ENCODE results near the gene UBE2E1. TPM values are rescaled to one million over a fixed set of nuclear protein-coding genes. Genes with fewer than 3 reads are reported as not detected.

Gene UBE2E1
- total RNA-seq, 1 experiment from 2014 or later = 74.3 TPM

- H3K36me3 Mint-ChIP-seq (ENCODE audit: insufficient read depth, unreplicated experiment) = no peaks in the 10 kb centered on the region
- intact Hi-C loops (cut with micrococcal nuclease; ENCODE audit: unreplicated experiment) = no loop called here
- CTCF ChIA-PET = interaction anchor here (0.9 kb wide), 1 partner anchor 284 kb away, joined by 3 read pairs; no protein-coding TSS in a partner anchor
- no peak for DNase-seq
- H3K4me3 Mint-ChIP-seq (ENCODE audit: low read depth, unreplicated experiment) = no peak overlapping the region
- H3K27ac Mint-ChIP-seq (ENCODE audit: unreplicated experiment) = no peak overlapping the region
- no TSS peak for BruUV-seq (replicated peaks)
- TF ChIP-seq CTCF (IDR thresholded peaks at IDR 0.05; ENCODE audit: unreplicated experiment) = no peak
- no peaks in the 10 kb centered on the region for H3K4me1 Mint-ChIP-seq (ENCODE audit: low read depth, unreplicated experiment)
- no peaks in the 10 kb centered on the region for H3K27me3 Mint-ChIP-seq (ENCODE audit: unreplicated experiment)
- H3K9me3 Mint-ChIP-seq (ENCODE audit: low read depth, unreplicated experiment) = no peaks in the 10 kb centered on the region
Observed at GRCh38 chr3:23798876-23799275, 6.9 kb upstream of the UBE2E1 start.

GRCh38 chr3:23800731-23801130 is 5.0 kb upstream of the UBE2E1 start:
- no peak for TF ChIP-seq CTCF (IDR thresholded peaks at IDR 0.05; ENCODE audit: unreplicated experiment)
- no peaks in the 10 kb centered on the region for H3K27me3 Mint-ChIP-seq (ENCODE audit: unreplicated experiment)
- no peak for DNase-seq
- no peaks in the 10 kb centered on the region for H3K9me3 Mint-ChIP-seq (ENCODE audit: low read depth, unreplicated experiment)
- intact Hi-C loops (cut with micrococcal nuclease; ENCODE audit: unreplicated experiment) = loop anchor here (10.0 kb wide), 1 partner anchor 616 kb away; no protein-coding TSS in a partner anchor
- H3K4me3 Mint-ChIP-seq (ENCODE audit: low read depth, unreplicated experiment) = no peak overlapping the region
- BruUV-seq (replicated peaks) = no TSS peak
- H3K4me1 Mint-ChIP-seq (ENCODE audit: low read depth, unreplicated experiment) = peaks cover 8% of the 10 kb centered on the region
- no peak overlapping the region for H3K27ac Mint-ChIP-seq (ENCODE audit: unreplicated experiment)
- CTCF ChIA-PET = no interaction called here
- H3K36me3 Mint-ChIP-seq (ENCODE audit: insufficient read depth, unreplicated experiment) = peaks cover 11% of the 10 kb centered on the region

- CTCF ChIA-PET = interaction anchor here (0.6 kb wide), 1 partner anchor 248 kb away, joined by 5 read pairs; no protein-coding TSS in a partner anchor
- TF ChIP-seq CTCF (IDR thresholded peaks at IDR 0.05; ENCODE audit: unreplicated experiment) = no peak
- Mint-ChIP-seq H3K9me3 (ENCODE audit: low read depth, unreplicated experiment) (no peaks in the 10 kb centered on the region), H3K27me3 (ENCODE audit: unreplicated experiment) (no peaks in the 10 kb centered on the region), H3K27ac (ENCODE audit: unreplicated experiment) (no peak overlapping the region), H3K36me3 (ENCODE audit: insufficient read depth, unreplicated experiment) (peaks cover 37% of the 10 kb centered on the region), H3K4me3 (ENCODE audit: low read depth, unreplicated experiment) (no peak overlapping the region), H3K4me1 (ENCODE audit: low read depth, unreplicated experiment) (peaks cover 34% of the 10 kb centered on the region)
- intact Hi-C loops (cut with micrococcal nuclease; ENCODE audit: unreplicated experiment) = loop anchor here (2.0 to 10.0 kb wide), 2 partner anchors 64 to 620 kb away; no protein-coding TSS in a partner anchor
- DNase-seq = peak; percentile 15
- no TSS peak for BruUV-seq (replicated peaks)
Observed at GRCh38 chr3:23804441-23805209, 1.1 kb upstream of the UBE2E1 start.

- Mint-ChIP-seq H3K4me1 (ENCODE audit: low read depth, unreplicated experiment) (peaks cover 40% of the 10 kb centered on the region), H3K4me3 (ENCODE audit: low read depth, unreplicated experiment) (peak overlapping the region; percentile 85), H3K9me3 (ENCODE audit: low read depth, unreplicated experiment) (no peaks in the 10 kb centered on the region), H3K27ac (ENCODE audit: unreplicated experiment) (peak overlapping the region; percentile 88), H3K36me3 (ENCODE audit: insufficient read depth, unreplicated experiment) (peaks cover 43% of the 10 kb centered on the region), H3K27me3 (ENCODE audit: unreplicated experiment) (no peaks in the 10 kb centered on the region)
- no peak for DNase-seq
- intact Hi-C loops (cut with micrococcal nuclease; ENCODE audit: unreplicated experiment) = loop anchor here (2.0 to 10.0 kb wide), 2 partner anchors 64 to 620 kb away; no protein-coding TSS in a partner anchor
- no TSS peak for BruUV-seq (replicated peaks)
- CTCF ChIA-PET = no interaction called here
- TF ChIP-seq CTCF (IDR thresholded peaks at IDR 0.05; ENCODE audit: unreplicated experiment) = no peak
Observed at GRCh38 chr3:23805210-23805632, 534 bp upstream of the UBE2E1 start.

All from Calu3 (cell line).